GM18505 (cell line): ENCODE data around the gene CDCA3.

Experiments used
- ATAC-seq: cut with Tn5 transposase; IDR thresholded peaks from one replicate; pipeline ENCODE4 v1.9.1; 2021; ENCODE audit not compliant: unreplicated experiment
- POLR2A ChIP-seq: IDR thresholded peaks from 4 replicates; pipeline ENCODE4 v1.6.1; 2011; ENCODE audit warnings: borderline replicate concordance; ENCODE audit not compliant: insufficient read depth, insufficient read length; ENCODE audit errors: extremely low read depth

Gene CDCA3

GRCh38 chr12:6827982-6828780, 22.9 kb downstream of the CDCA3 start, which contains the start of gene P3H3:
Gene P3H3 (plus strand): TSS chr12:6828407. CDS start chr12:6828441, 34 bp downstream.
- no peak for ATAC-seq
- TF ChIP-seq POLR2A: no peak

GRCh38 chr12:6827437-6827911, 23.6 kb downstream of the CDCA3 start:
- ATAC-seq: no peak
- TF ChIP-seq POLR2A: no peak

- TF ChIP-seq POLR2A: no peak
- ATAC-seq: no peak
These were observed 24.2 kb downstream of the CDCA3 start for GRCh38 chr12:6826734-6827436.

GRCh38 chr12:6826125-6826733, 24.9 kb downstream of the CDCA3 start:
- no peak for ATAC-seq
- TF ChIP-seq POLR2A: no peak

GRCh38 chr12:6825398-6826124, 25.5 kb downstream of the CDCA3 start:
- no peak for ATAC-seq
- TF ChIP-seq POLR2A: no peak

- ATAC-seq: no peak
- TF ChIP-seq POLR2A: no peak
These were observed 26.1 kb downstream of the CDCA3 start for GRCh38 chr12:6824901-6825381.

- ATAC-seq: no peak
These were observed 26.9 kb downstream of the CDCA3 start for GRCh38 chr12:6824085-6824775.

GRCh38 chr12:6823182-6824084, 27.7 kb downstream of the CDCA3 start:
- no peak for ATAC-seq
- no peak for TF ChIP-seq POLR2A

More at GRCh38 chr12:6824085-6824775, 26.9 kb downstream of the CDCA3 start:
- no peak for TF ChIP-seq POLR2A

- ATAC-seq: no peak
- TF ChIP-seq POLR2A: no peak
These were observed 28.5 kb downstream of the CDCA3 start for GRCh38 chr12:6822426-6823135.

GRCh38 chr12:6821591-6822425, 29.3 kb downstream of the CDCA3 start, which contains the start of gene GPR162:
Gene GPR162 (plus strand): TSS chr12:6821821. CDS start chr12:6823899, 2,078 bp downstream.
- ATAC-seq: no peak
- no peak for TF ChIP-seq POLR2A

- no peak for ATAC-seq
- no peak for TF ChIP-seq POLR2A
These were observed 30.9 kb downstream of the CDCA3 start for GRCh38 chr12:6820166-6820565.
